Tibial nerve (tissue), 4 donors: Measurements from ENCODE around the gene ARID1B. TPM values are rescaled to one million over a fixed set of nuclear protein-coding genes. Genes with fewer than 3 reads are reported as not detected.

ENCODE experiments used
- DNase-seq, 2 donors: peaks; one replicate each; pipeline ENCODE4 v3.0.0-alpha.2; 2019; ENCODE audit warnings: low spot score in 2 of 2
- H3K27ac ChIP-seq, 4 donors: fragments of 200-600 bp; sonication (generic) in 3 of 4; one replicate each; pipeline ENCODE4 v1.5.1; 2017 to 2019; ENCODE audit warnings: mild to moderate bottlenecking in 1 of 4
- H3K27me3 ChIP-seq, 2 donors: fragments of 200-600 bp; sonication (generic) in 1 of 2; one replicate each; pipeline versions ENCODE4 v1.5.1 to v1.6.0; 2017 to 2019
- H3K36me3 ChIP-seq, 3 donors: fragments of 200-600 bp; sonication (generic); one replicate each; pipeline ENCODE4 v1.5.1; 2018 to 2019
- H3K4me1 ChIP-seq, 4 donors: fragments of 200-600 bp; sonication (generic) in 3 of 4; one replicate each; pipeline ENCODE4 v1.5.1; 2017 to 2019
- H3K4me3 ChIP-seq, 4 donors: fragments of 200-600 bp; sonication (generic) in 3 of 4; one replicate each; pipeline ENCODE4 v1.5.1; 2017 to 2019; ENCODE audit warnings: mild to moderate bottlenecking in 1 of 4, moderate library complexity in 1 of 4
- H3K9me3 ChIP-seq, 4 donors: fragments of 200-600 bp; sonication (generic) in 3 of 4; one replicate each; pipeline ENCODE4 v1.5.1; 2017 to 2019
- EP300 ChIP-seq, 2 donors: sonication (generic); formaldehyde crosslinking; IDR thresholded peaks; one replicate each; pipeline ENCODE4 v1.6.1; 2017; ENCODE audit warnings: antibody characterized with exemption in 2 of 2, mild to moderate bottlenecking in 1 of 2
- POLR2A ChIP-seq, 2 donors: fragments of 450-650 bp; IDR thresholded peaks; one replicate each; pipeline ENCODE4 v1.6.1; 2017; ENCODE audit warnings: antibody characterized with exemption in 2 of 2, mild to moderate bottlenecking in 2 of 2, moderate library complexity in 2 of 2
- WGBS, 2 donors: methylation state at CpG; one replicate each; pipeline ENCODE4 v1.1.5; 2018; 5-methylcytosine and 5-hydroxymethylcytosine counted together
- total RNA-seq, 4 donors: library from RNA; depleted of rRNA; stranded (reverse); fragments of >200 nt; gene quantifications; one replicate each; pipeline ENCODE4 v1.1.0, GENCODE V29; 2016
- TF ChIP-seq, protein P1 (sequence below), 5 experiments: fragments of 200-600 bp in 3 of 5; fragments of 450-650 bp in 2 of 5; sonication (generic) in 3 of 5; IDR thresholded peaks; one replicate each; pipeline ENCODE4 v1.5.1; 2016 to 2019; ENCODE audit warnings: antibody characterized with exemption in 5 of 5, mild to moderate bottlenecking in 3 of 5, moderate library complexity in 2 of 5

The ARID1B gene
- total RNA-seq, 4 donors from 2014 or later, result 91.5 to 123 (median 110) TPM

DNA sequence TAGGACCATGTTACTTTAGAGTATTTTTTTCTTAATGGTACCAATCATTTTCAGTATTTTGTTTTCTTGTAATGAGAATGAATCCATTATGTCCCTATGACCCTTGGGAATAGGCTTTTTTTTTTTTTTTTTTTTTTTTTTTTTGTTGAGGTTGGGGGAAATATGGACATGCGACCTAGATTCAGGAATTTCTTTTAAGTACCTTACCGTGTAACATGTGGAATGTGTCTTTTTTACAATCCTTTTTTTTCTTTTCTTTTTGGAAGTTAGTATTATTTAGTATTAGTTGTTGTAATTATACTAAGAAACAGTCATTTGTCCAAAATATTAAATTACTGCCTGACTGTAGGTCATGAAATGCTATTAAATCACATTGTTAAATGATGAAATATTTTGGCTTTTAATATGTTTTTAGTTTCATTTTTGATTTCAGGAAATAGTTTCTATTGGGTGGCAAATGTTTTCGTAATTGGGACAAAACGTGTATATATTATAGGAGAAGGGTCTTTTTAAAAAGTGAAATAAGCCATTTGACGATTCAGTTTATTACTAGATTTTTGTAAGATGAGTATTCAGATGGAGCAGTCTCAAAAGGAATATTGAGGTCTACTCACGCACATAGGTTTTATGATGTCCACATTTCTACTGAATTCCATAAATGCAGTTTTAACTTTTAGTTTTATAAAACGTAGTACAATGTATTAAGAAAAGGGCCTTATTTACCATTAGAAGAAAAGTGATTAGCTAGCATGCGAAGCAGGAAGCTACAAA is 4.9 kb downstream of the ARID1B start:
- WGBS, 2 donors, result 12 to 14% methylated on average over 8 of the region's 8 CpGs
- Histone ChIP-seq H3K36me3 (no peaks in the 10 kb centered on the region), H3K27ac (peak overlapping the region; percentile 93 to 100 (median 98)), H3K27me3 (no peaks in the 10 kb centered on the region), H3K4me3 (peak overlapping the region; percentile 10 to 95 (median 28)), H3K4me1 (peaks cover 0 to 58% (median 21%) of the 10 kb centered on the region in 4 donors), H3K9me3 (no peaks in the 10 kb centered on the region)
- TF ChIP-seq EP300 (IDR thresholded peaks at IDR 0.05), result no peak
- no peak for TF ChIP-seq POLR2A (IDR thresholded peaks at IDR 0.05)
- TF ChIP-seq, protein P1, sequence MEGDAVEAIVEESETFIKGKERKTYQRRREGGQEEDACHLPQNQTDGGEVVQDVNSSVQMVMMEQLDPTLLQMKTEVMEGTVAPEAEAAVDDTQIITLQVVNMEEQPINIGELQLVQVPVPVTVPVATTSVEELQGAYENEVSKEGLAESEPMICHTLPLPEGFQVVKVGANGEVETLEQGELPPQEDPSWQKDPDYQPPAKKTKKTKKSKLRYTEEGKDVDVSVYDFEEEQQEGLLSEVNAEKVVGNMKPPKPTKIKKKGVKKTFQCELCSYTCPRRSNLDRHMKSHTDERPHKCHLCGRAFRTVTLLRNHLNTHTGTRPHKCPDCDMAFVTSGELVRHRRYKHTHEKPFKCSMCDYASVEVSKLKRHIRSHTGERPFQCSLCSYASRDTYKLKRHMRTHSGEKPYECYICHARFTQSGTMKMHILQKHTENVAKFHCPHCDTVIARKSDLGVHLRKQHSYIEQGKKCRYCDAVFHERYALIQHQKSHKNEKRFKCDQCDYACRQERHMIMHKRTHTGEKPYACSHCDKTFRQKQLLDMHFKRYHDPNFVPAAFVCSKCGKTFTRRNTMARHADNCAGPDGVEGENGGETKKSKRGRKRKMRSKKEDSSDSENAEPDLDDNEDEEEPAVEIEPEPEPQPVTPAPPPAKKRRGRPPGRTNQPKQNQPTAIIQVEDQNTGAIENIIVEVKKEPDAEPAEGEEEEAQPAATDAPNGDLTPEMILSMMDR (IDR thresholded peaks at IDR 0.05), result no peak
- DNase-seq, result no peak

DNA sequence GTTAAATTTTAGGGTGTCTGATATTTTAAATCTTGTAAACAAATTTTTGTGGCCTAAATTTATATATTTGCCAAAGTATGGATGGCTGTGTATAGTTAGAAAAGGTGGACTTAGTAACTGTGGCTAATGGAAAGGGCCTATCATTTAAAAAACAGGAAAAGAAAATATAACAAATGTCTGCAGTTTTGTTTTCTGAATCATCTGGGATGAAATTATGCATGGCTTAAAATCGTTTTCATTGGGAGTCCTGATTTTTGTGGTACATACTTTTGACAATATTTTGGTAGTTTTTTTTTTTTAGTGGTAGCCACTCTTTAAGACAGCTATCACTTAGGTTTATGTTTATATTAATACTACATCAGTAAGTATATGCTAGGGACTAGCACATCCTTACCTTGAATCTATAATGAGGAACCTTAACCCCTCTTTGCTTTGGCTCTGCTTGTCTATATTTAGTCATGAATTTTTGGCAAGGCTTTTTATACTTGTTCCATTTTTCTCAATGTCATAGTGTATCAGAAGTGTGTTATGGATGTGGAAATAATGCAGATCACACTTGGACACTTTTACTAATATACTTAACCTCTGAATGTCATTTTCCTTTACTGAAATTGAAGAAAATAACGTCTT is 5.6 kb downstream of the ARID1B start:
- Histone ChIP-seq H3K4me3 (peak overlapping the region; percentile 10 to 95 (median 28)), H3K9me3 (no peaks in the 10 kb centered on the region)
- 3% methylated on average over 2 of the region's 2 CpGs for WGBS, 2 donors

DNA sequence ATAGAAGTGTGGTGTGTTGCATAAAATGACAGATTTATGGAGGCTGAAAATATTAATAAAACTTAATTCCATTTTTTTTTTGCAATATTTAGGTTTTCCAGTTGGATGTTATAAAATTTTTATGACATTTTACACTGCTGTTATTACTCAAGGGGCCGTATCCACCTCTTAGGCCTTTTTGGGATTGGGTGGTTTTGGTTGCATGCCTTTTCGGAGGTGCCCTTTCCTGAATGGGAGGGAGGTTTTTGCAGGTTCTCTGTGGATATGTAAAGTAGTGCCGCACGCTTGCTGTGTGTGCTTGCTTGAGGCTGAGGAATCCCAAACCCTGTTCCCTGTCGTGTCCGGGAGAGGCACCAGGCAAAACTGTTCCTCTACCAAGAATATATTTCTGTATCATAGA is 6.8 kb downstream of the ARID1B start:
- no peak for DNase-seq
- no peaks in the 10 kb centered on the region for H3K9me3 ChIP-seq
- WGBS, 2 donors, result 69 to 83% methylated on average over 6 of the region's 6 CpGs
- H3K36me3 ChIP-seq, result no peaks in the 10 kb centered on the region
- peak overlapping the region in 3 of 4 donors; percentile 93 to 100 (median 98) for H3K27ac ChIP-seq
- peaks cover 0 to 75% (median 32%) of the 10 kb centered on the region in 4 donors for H3K4me1 ChIP-seq
- H3K27me3 ChIP-seq, result no peaks in the 10 kb centered on the region
- TF ChIP-seq POLR2A (IDR thresholded peaks at IDR 0.05) (no peak), EP300 (IDR thresholded peaks at IDR 0.05) (no peak)
- TF ChIP-seq, protein P1 (IDR thresholded peaks at IDR 0.05), result no peak
- no peak overlapping the region for H3K4me3 ChIP-seq

More for the DNA sequence above, 5.6 kb downstream of the ARID1B start:
- TF ChIP-seq, protein P1 (IDR thresholded peaks at IDR 0.05), result no peak
- TF ChIP-seq POLR2A (IDR thresholded peaks at IDR 0.05) (no peak), EP300 (IDR thresholded peaks at IDR 0.05) (no peak)
- H3K4me1 ChIP-seq, result peaks cover 0 to 65% (median 24%) of the 10 kb centered on the region in 4 donors
- peak overlapping the region; percentile 93 to 100 (median 98) for H3K27ac ChIP-seq
- no peaks in the 10 kb centered on the region for H3K36me3 ChIP-seq
- no peak for DNase-seq
- no peaks in the 10 kb centered on the region for H3K27me3 ChIP-seq

DNA sequence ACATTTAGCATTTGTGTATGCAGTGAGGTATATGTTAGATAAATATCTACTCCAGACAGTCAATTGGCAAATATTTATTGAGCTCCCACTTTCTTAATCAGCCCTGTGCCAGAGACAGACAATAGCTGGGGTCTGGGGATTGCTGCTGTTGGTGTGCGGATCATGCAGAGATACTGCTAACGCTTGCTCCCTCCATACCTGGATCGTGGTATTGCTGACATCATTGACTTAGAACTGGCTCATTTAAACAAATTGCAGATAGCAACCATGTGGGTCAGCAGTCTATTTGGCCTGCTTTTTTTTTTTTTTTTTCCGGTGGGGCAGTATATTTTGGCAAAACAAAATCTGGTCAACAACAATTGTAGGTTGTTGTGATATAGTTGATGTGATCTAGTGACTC is 9.5 kb downstream of the ARID1B start:
- Histone ChIP-seq H3K27me3 (no peaks in the 10 kb centered on the region), H3K27ac (no peak overlapping the region), H3K4me3 (no peak overlapping the region), H3K36me3 (no peaks in the 10 kb centered on the region), H3K9me3 (no peaks in the 10 kb centered on the region), H3K4me1 (peaks cover 0 to 88% (median 36%) of the 10 kb centered on the region in 4 donors)
- no peak for DNase-seq
- WGBS, 2 donors, result 78 to 89% methylated on average over 4 of the region's 4 CpGs
- TF ChIP-seq EP300 (IDR thresholded peaks at IDR 0.05) (no peak), POLR2A (IDR thresholded peaks at IDR 0.05) (no peak)
- TF ChIP-seq, protein P1 (IDR thresholded peaks at IDR 0.05), result no peak
